Islet of Langerhans (tissue), 1 donor: ENCODE results near the gene AAMDC.
"Not testable (repeated sequence)": the region's sequence is repeated elsewhere in the genome, so short reads cannot be mapped to it uniquely, and the experiment has no call there.

ENCODE experiments used
- FAIRE-seq: peaks from one replicate; lab custom pipeline; 2011; peaks lifted over from hg19 to GRCh38; lab: Jason Lieb, UNC

AAMDC gene

GRCh38 chr11:77821349-77821851, 456 bp downstream of the AAMDC start:
- FAIRE-seq = no peak

GRCh38 chr11:77822126-77822525, 1.2 kb downstream of the AAMDC start:
- not testable (repeated sequence) for FAIRE-seq

GRCh38 chr11:77823775-77824174, 2.8 kb downstream of the AAMDC start:
- no peak for FAIRE-seq

- no peak for FAIRE-seq
Measured at GRCh38 chr11:77828926-77829325, 8.0 kb downstream of the AAMDC start.

- no peak for FAIRE-seq
Measured at GRCh38 chr11:77833302-77833701, 12.4 kb downstream of the AAMDC start.

- FAIRE-seq = no peak
Measured at GRCh38 chr11:77842441-77843121, 21.6 kb downstream of the AAMDC start.

- FAIRE-seq = not testable (repeated sequence)
Measured at GRCh38 chr11:77843700-77844099, 22.8 kb downstream of the AAMDC start.

GRCh38 chr11:77851503-77851902, 30.6 kb downstream of the AAMDC start:
- no peak for FAIRE-seq

- no peak for FAIRE-seq
Measured at GRCh38 chr11:77854838-77855237, 33.9 kb downstream of the AAMDC start.

- not testable (repeated sequence) for FAIRE-seq
Measured at GRCh38 chr11:77857906-77858457, 37.0 kb downstream of the AAMDC start.

- not testable (repeated sequence) for FAIRE-seq
Measured at GRCh38 chr11:77861444-77861843, 40.5 kb downstream of the AAMDC start.

GRCh38 chr11:77865805-77866204, 44.9 kb downstream of the AAMDC start:
- FAIRE-seq = no peak

GRCh38 chr11:77866336-77866735, 45.4 kb downstream of the AAMDC start:
- FAIRE-seq = no peak

- FAIRE-seq = no peak
Measured at GRCh38 chr11:77868744-77869143, 47.8 kb downstream of the AAMDC start.

- no peak for FAIRE-seq
Measured at GRCh38 chr11:77871855-77872254, 50.9 kb downstream of the AAMDC start.

GRCh38 chr11:77873345-77873744, 52.4 kb downstream of the AAMDC start:
- FAIRE-seq = no peak

GRCh38 chr11:77874206-77874605, 53.3 kb downstream of the AAMDC start:
- no peak for FAIRE-seq

- no peak for FAIRE-seq
Measured at GRCh38 chr11:77876045-77876444, 55.1 kb downstream of the AAMDC start.

GRCh38 chr11:77878247-77878646, 57.3 kb downstream of the AAMDC start:
- FAIRE-seq = not testable (repeated sequence)

- no peak for FAIRE-seq
Measured at GRCh38 chr11:77879218-77879617, 58.3 kb downstream of the AAMDC start.

- no peak for FAIRE-seq
Measured at GRCh38 chr11:77882396-77882795, 61.5 kb downstream of the AAMDC start.

GRCh38 chr11:77883775-77884174, 62.8 kb downstream of the AAMDC start:
- no peak for FAIRE-seq

- FAIRE-seq = no peak
Measured at GRCh38 chr11:77884186-77884828, 63.4 kb downstream of the AAMDC start.

GRCh38 chr11:77884829-77885190, 63.9 kb downstream of the AAMDC start:
- no peak for FAIRE-seq
